ENCODE measurements around the gene HMG20A.

HMG20A gene

GRCh38 chr15:77430652-77431051, 10.0 kb downstream of the HMG20A start:
- DNase-seq (ENCODE audit: low spot score) = no peak

GRCh38 chr15:77436822-77437221, 16.1 kb downstream of the HMG20A start:
- no peak for DNase-seq (ENCODE audit: low spot score)

DNA sequence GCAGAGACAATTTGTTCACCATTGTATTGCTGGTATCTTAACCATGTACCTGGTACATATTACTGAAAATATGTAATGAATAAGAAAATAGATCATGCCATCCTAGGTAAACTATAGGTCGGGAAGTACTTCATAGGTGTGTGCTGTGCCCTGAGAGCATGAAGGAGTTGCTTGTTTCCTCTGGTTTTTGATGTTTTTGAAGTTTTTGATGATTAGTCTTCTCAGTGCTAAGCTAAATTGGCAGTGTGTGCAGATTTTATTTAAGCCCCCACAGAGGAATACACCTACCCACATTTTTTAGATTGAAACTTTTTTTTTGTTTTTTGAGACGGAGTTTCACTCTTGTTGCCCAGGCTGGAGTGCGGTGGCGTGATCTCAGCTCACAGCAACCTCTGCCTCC, 16.6 kb downstream of the HMG20A start:
- no peak for DNase-seq (ENCODE audit: low spot score)

- peak; percentile 83 for DNase-seq (ENCODE audit: low spot score)
These were observed 19.8 kb downstream of the HMG20A start for GRCh38 chr15:77440378-77440999.

DNA sequence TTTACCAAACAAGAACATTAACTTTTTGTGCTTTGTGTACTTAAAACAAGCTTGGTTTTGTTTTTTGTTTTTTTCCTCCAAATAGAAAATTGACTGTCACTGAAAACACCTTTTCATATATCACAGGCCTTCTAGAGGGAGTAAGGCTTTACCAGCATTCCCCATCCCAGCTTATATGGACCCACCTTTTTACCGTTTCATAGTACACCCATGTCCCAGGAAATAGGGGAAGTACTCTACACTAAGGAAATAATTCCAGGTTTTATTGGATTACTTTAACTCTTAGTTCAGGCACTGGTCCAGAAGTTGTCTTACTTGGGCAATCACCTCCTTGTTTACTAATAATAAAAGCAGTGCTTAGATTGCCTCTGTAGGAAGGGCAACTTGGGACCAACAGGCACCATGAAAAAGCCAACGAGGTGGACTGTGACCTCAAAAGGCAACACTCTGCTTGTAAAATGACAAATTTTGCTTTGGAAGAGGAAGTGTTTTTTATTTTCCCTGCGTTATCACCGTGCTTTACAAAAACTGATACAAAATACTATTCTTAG, 26.2 kb downstream of the HMG20A start:
- DNase-seq (ENCODE audit: low spot score) = no peak

DNA sequence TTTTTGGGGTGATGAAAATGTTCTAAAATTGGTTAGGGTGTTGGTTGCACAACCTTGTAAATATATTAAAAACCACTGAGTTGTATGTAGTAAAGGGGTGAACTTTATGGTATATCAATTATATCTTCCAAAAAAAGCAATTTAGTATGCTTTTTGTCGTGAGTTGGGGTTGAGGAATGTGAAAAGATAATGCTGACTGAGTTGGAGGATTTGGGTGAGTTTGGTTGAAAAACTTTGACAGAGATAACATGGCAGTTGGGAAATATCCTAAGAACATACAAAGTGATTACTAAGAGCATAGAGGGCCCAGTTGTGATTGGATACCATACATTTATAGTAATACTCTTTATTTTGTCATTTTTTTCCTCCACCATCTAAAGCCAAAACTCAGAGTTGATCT, 33.6 kb downstream of the HMG20A start:
- DNase-seq (ENCODE audit: low spot score) = no peak

DNA sequence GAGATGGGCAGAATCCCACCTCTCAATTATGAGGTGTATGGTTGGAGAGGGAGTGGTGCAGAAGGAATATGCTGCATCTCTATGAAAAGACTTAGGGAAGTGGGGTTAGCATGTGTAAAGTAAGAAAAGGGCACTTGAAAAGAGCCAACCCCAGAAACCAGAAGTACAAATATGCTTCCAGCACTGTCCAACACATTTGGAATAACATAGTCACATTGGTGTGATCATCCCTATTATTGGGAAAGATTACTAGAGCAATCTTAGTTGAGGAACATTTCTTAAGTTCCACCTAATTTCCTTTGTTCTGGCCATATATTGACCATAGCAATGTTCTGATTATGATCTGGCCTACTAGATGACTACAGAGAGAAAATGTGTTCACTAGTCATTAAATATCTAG, 34.3 kb downstream of the HMG20A start:
- no peak for DNase-seq (ENCODE audit: low spot score)

GRCh38 chr15:77455696-77456321, 35.1 kb downstream of the HMG20A start:
- no peak for DNase-seq (ENCODE audit: low spot score)

DNA sequence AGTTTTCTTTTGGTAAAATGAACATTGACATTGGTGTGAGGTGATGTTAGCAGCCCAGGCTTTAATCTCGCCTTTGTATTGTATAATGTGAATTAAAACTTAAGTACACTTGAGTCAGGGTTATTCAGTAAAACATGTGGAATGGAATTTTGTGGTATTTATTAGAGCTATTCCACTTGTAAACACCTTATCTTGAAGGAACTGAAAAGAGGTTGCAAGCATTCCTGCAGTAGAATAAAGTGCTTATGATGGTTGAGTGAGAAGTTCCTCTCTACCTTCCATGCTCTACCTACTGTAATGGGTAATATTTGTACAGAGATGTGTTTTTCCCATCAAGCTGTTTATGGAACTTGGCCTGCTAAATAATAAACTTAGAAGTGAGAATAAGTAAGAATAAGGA, 36.1 kb downstream of the HMG20A start:
- no peak for DNase-seq (ENCODE audit: low spot score)

GRCh38 chr15:77457191-77457904, 36.7 kb downstream of the HMG20A start:
- peak; percentile 64 for DNase-seq (ENCODE audit: low spot score)

DNA sequence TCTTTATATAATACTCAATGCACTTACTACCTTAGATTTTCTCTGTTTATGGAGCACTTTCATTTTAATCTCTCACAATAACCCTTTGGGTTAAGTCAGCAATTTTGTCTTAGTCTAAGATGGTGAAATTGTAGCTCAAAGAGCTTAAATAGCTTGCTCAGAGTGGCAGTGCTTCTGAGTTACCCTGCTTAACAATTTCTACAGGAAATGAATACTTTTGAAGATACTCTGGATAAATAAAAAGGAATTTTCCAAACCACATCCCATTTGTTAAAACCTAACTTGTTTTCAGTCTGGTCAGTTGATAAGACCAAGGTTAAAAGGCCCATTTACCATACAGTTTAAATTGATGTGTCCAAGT, 37.2 kb downstream of the HMG20A start:
- DNase-seq (ENCODE audit: low spot score) = no peak

- DNase-seq (ENCODE audit: low spot score) = no peak
These were observed 38.3 kb downstream of the HMG20A start for GRCh38 chr15:77459031-77459430.

GRCh38 chr15:77461486-77461885, 40.8 kb downstream of the HMG20A start:
- DNase-seq (ENCODE audit: low spot score) = no peak

DNA sequence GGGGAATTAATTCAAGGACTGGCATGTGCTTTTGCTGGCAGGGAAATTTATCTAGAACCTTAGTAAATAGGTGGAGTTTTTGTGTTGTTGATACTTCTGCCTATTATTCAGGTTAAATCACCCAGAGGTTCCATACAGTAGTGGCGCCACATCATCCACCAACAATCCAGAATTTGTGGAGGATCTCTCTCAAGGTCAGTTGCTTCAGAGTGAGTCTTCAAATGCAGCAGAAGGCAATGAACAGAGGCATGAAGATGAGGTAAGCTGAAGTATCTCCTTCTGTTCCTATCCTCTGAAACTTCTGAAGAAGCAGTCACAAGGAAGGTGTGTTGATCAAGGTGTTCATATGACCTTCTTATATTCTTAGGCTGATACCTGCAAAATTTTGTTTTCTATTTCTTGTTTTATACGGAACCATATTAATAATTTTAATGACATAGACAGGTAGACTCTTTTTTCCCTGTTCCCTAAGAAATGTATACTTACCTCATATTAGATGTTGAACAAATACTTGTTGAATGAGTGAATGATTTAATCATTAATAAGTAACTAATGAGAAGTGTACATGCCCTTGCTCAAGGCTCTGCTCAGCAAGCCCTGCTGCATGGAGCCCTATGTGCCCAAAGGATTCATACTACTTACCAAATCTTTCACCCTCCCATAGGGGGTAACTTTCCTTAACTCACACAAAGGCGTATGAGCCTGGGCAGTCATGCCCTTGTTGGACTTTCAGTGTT, 43.6 kb downstream of the HMG20A start:
- no peak for DNase-seq (ENCODE audit: low spot score)

DNA sequence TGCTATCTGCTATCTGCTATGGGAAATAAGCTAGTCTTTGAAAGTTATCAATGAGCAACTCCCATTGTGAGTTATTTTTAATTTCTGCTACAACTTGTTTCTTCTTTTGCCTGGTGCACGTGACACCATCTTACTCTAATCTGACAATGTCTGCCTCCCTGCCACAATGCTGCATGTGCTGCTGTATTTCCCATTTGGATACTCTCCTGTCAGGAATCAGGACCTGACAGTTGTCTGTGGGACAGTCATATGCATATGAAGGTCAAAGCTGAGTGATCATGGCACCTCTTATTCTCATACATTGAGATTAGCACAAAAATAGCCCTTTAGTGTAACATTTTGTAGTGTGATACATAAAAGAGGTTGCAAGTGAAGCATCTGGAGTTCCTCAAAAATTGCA, 45.8 kb downstream of the HMG20A start:
- no peak for DNase-seq (ENCODE audit: low spot score)

- DNase-seq (ENCODE audit: low spot score) = no peak
These were observed 48.2 kb downstream of the HMG20A start for GRCh38 chr15:77468896-77469295.

DNA sequence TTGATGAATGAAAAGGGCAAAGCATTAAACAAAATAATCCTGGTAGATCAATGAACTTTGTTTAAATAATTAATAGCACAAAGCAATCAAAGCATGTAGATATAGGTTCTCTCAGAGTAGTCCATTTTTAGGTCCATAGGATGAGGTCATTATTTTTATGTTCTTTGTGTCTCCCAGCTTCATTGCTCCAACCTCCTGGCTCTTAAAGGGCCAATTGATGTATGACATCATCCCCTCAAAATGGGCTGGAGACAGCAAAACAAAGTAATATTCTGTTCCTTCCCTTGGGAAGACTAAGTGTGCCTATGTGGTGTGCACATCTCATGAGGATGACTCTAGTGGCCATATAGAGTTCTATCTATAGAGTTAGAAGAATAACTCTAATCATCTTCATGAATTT, 49.5 kb downstream of the HMG20A start:
- no peak for DNase-seq (ENCODE audit: low spot score)

DNA sequence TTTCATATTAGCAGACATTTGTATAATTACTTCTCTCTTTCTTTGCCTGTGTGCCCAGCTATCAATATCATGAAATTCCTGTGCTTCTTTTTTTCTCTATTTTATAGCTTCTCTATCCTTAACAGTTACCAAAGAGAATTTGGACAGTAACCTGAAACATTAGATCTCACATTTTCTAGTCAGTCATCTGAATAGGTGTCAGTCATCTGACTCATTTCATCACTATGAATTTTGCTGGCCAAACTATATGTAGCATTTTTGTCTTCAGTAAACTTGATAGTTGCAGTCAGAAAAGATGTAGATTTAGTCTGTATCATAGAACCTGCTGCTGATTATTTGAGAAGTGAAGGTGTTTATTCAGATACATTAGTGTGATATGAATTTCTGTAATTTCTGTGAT, 52.6 kb downstream of the HMG20A start:
- DNase-seq (ENCODE audit: low spot score) = no peak

DNA sequence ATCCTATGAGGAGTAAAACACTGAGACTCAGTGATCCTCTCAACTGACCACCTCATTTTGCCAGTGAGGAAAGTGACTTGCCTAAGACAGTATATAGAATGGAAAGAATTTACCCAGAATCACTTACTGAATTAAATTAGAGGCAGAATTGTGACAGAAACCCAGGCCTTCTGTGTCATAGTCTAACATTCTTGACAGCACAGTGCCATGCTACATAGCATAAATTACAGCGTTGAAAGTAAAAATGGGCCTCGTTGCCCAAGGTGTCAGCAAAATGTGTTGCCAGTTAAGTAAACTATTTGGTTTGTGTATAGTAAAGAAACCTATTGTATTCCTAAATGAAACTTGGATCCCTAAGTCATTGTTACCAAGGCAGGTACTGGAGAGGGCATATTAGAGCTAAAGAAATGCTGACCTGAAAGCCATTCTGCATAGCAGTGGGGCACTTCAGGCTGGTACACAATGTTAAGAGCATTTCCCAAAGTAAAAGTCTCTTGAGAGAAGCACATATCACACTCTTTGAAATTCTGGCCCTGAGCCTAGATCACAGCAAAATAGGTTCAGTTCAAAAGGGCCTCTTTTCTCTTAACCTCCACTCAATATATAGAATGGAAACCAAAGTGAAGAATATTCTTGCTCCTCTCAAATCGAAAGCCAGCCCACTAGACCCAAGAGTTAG, 53.8 kb downstream of the HMG20A start:
- no peak for DNase-seq (ENCODE audit: low spot score)

GRCh38 chr15:77475001-77475400, 54.3 kb downstream of the HMG20A start:
- DNase-seq (ENCODE audit: low spot score) = no peak

- DNase-seq (ENCODE audit: low spot score) = no peak
These were observed 55.2 kb downstream of the HMG20A start for GRCh38 chr15:77475898-77476297.

- DNase-seq (ENCODE audit: low spot score) = no peak
These were observed 56.3 kb downstream of the HMG20A start for GRCh38 chr15:77476995-77477394.

All from SW480 (cell line).